Rectal smooth muscle tissue (tissue), 1 donor: ENCODE measurements around the gene SLC35F6.
"Not testable (repeated sequence)": the region's sequence is repeated elsewhere in the genome, so short reads cannot be mapped to it uniquely, and the experiment has no call there.

Source experiments
- H3K27ac ChIP-seq: one replicate; pipeline ENCODE4 v1.7.0; 2013; ENCODE audit warnings: low read depth, low read length, inconsistent platforms
- H3K27me3 ChIP-seq: one replicate; pipeline ENCODE4 v1.7.0; 2013; ENCODE audit warnings: low read length; ENCODE audit not compliant: control insufficient read depth, insufficient read depth
- H3K36me3 ChIP-seq: one replicate; pipeline ENCODE4 v1.7.0; 2013; ENCODE audit warnings: low read length; ENCODE audit not compliant: control insufficient read depth, insufficient read depth
- H3K4me1 ChIP-seq: one replicate; pipeline ENCODE4 v1.7.0; 2013; ENCODE audit warnings: low read length; ENCODE audit not compliant: control insufficient read depth, insufficient read depth
- H3K4me3 ChIP-seq: one replicate; pipeline ENCODE4 v1.7.0; 2013; ENCODE audit warnings: low read length
- H3K9ac ChIP-seq: one replicate; pipeline ENCODE4 v1.7.0; 2013; ENCODE audit warnings: low read length

The SLC35F6 gene

DNA sequence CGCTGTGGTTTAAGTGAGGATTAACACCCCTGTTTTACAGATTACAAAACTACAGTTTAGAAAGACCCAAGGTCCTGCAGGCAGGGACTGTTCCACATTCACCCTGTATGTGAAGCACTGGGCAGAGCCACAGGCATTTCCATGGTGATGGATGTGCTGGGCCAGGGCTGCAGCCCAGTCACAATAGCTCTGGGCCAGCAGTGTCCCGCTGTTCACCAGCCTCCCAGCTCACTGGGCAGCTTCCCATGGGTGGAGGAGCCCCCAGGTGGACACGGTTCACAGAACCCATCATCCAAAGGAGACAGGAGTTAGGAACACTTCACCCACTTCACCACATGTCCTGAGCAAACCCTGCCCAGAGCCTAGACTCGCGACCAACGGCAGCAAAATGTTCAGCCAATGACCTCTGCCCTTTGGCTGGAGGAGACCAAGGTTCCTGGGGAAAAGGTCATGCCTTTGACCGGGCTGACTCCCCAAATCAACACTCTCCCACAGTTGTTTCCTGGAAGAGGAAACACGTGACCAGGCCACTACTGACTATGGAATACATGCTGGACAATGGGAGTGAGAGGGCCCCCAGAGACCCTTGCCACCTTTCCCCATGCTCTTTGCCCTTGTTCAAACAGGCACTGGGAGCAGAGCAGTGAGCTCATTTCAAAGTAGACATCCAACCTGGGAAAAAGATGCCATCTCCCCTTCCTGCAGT is 28.0 kb upstream of the SLC35F6 start:
- H3K36me3 ChIP-seq = no peaks in the 10 kb centered on the region
- H3K27me3 ChIP-seq = no peaks in the 10 kb centered on the region
- H3K4me1 ChIP-seq = no peaks in the 10 kb centered on the region
- H3K4me3 ChIP-seq = no peak overlapping the region
- H3K27ac ChIP-seq = no peak overlapping the region
- no peak overlapping the region for H3K9ac ChIP-seq

GRCh38 chr2:26737221-26737620 is 26.9 kb upstream of the SLC35F6 start:
- Histone ChIP-seq H3K9ac (no peak overlapping the region), H3K4me1 (no peaks in the 10 kb centered on the region), H3K4me3 (no peak overlapping the region), H3K27me3 (no peaks in the 10 kb centered on the region), H3K27ac (no peak overlapping the region), H3K36me3 (no peaks in the 10 kb centered on the region)

DNA sequence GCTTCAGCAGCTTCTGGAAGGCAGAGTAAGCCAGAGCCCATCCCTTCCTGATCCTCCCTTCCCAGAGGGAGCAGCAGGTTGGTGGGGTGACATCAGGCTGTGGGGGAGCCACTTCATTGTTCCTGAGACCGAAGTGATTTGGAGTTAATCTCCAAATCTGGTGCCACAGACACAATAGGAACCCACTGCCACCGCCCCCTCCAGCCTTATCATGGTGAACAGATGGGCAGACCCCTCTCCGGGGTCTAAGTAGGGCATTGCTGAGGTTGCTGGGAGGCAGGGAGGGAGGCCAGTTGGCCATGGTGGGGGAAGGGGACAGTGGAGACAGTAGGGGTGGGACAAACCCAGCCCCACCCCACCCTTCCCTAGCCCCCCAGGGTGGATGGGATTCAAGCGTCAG is 25.6 kb upstream of the SLC35F6 start:
- H3K4me3 ChIP-seq = no peak overlapping the region
- H3K9ac ChIP-seq = no peak overlapping the region
- H3K36me3 ChIP-seq = no peaks in the 10 kb centered on the region
- H3K27me3 ChIP-seq = no peaks in the 10 kb centered on the region
- no peak overlapping the region for H3K27ac ChIP-seq
- H3K4me1 ChIP-seq = no peaks in the 10 kb centered on the region

- Histone ChIP-seq H3K27ac (no peak overlapping the region), H3K36me3 (no peaks in the 10 kb centered on the region), H3K9ac (no peak overlapping the region), H3K4me3 (no peak overlapping the region), H3K4me1 (no peaks in the 10 kb centered on the region), H3K27me3 (no peaks in the 10 kb centered on the region)
Measured at GRCh38 chr2:26739514-26739913, 24.6 kb upstream of the SLC35F6 start.

- Histone ChIP-seq H3K27ac (no peak overlapping the region), H3K9ac (no peak overlapping the region), H3K4me1 (no peaks in the 10 kb centered on the region), H3K4me3 (no peak overlapping the region), H3K27me3 (no peaks in the 10 kb centered on the region), H3K36me3 (no peaks in the 10 kb centered on the region)
Measured at GRCh38 chr2:26740346-26740745, 23.7 kb upstream of the SLC35F6 start.

GRCh38 chr2:26740890-26741302 is 23.2 kb upstream of the SLC35F6 start:
- H3K4me3 ChIP-seq = no peak overlapping the region
- no peaks in the 10 kb centered on the region for H3K36me3 ChIP-seq
- H3K27ac ChIP-seq = no peak overlapping the region
- no peaks in the 10 kb centered on the region for H3K27me3 ChIP-seq
- no peak overlapping the region for H3K9ac ChIP-seq
- no peaks in the 10 kb centered on the region for H3K4me1 ChIP-seq

- H3K36me3 ChIP-seq = no peaks in the 10 kb centered on the region
- H3K9ac ChIP-seq = no peak overlapping the region
- no peaks in the 10 kb centered on the region for H3K27me3 ChIP-seq
- H3K4me3 ChIP-seq = no peak overlapping the region
- no peak overlapping the region for H3K27ac ChIP-seq
- H3K4me1 ChIP-seq = no peaks in the 10 kb centered on the region
Measured at GRCh38 chr2:26742048-26742770, 21.9 kb upstream of the SLC35F6 start.

GRCh38 chr2:26743852-26744251 is 20.2 kb upstream of the SLC35F6 start:
- Histone ChIP-seq H3K4me1 (no peaks in the 10 kb centered on the region), H3K36me3 (no peaks in the 10 kb centered on the region), H3K27ac (no peak overlapping the region), H3K4me3 (no peak overlapping the region), H3K27me3 (no peaks in the 10 kb centered on the region), H3K9ac (no peak overlapping the region)

- Histone ChIP-seq H3K4me3 (no peak overlapping the region), H3K4me1 (no peaks in the 10 kb centered on the region), H3K27ac (no peak overlapping the region), H3K27me3 (no peaks in the 10 kb centered on the region), H3K9ac (no peak overlapping the region), H3K36me3 (no peaks in the 10 kb centered on the region)
Measured at GRCh38 chr2:26744953-26745352, 19.1 kb upstream of the SLC35F6 start.

GRCh38 chr2:26745609-26746327 is 18.3 kb upstream of the SLC35F6 start:
- H3K4me1 ChIP-seq = no peaks in the 10 kb centered on the region
- no peak overlapping the region for H3K9ac ChIP-seq
- no peak overlapping the region for H3K4me3 ChIP-seq
- no peak overlapping the region for H3K27ac ChIP-seq
- H3K36me3 ChIP-seq = no peaks in the 10 kb centered on the region
- H3K27me3 ChIP-seq = no peaks in the 10 kb centered on the region

DNA sequence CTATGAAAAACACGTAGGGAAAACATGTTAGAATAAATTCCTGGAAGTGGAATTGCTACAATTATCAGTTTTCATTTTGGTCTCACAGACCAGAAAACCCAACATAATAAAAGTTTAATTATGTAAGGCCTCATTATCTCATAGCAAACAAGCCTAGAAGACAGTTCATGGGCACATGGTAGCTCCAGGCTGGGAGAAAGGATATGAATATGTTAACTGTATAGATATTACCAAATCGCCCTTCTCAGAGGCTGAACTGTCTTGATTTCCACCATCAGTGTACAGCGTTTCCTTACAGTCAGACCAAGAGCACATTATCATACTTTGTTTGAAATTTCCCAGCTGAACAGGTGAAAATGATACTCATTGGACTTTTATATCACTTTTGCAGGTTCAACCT is 17.1 kb upstream of the SLC35F6 start:
- H3K9ac ChIP-seq = no peak overlapping the region

DNA sequence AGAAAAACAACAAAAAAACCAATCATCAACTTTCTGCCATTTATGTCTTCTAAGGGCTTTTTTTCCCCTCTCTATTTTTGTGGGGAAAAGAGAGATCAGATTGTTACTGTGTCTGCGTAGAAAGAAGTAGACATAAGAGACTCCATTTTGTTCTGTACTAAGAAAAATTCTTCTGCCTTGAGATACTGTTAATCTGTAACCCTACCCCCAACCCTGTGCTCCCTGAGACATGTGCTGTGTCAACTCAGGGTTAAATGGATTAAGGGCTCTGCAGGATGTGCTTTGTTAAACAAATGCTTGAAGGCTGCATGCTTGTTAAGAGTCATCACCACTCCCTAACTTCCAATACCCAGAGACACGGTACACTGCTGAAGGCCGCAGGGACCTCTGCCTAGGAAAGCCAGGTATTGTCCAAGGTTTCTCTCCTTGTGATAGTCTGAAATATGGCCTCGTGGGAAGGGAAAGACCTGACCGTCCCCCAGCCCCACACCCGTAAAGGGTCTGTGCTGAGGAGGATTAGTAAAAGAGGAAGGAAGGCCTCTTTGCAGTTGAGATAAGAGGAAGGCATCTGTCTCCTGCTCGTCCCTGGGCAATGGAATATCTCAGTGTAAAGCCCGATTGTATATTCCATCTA is 14.2 kb upstream of the SLC35F6 start:
- H3K27me3 ChIP-seq, H3K4me3 ChIP-seq, H3K4me1 ChIP-seq, H3K9ac ChIP-seq, H3K36me3 ChIP-seq, H3K27ac ChIP-seq: not testable (repeated sequence)

More for the DNA sequence above, 17.1 kb upstream of the SLC35F6 start:
- H3K4me3 ChIP-seq = no peak overlapping the region
- H3K27me3 ChIP-seq = no peaks in the 10 kb centered on the region
- no peak overlapping the region for H3K27ac ChIP-seq
- no peaks in the 10 kb centered on the region for H3K36me3 ChIP-seq
- no peaks in the 10 kb centered on the region for H3K4me1 ChIP-seq
